ENCODE data around the gene MYO15B. TPM values are rescaled to one million over a fixed set of nuclear protein-coding genes. Genes with fewer than 3 reads are reported as not detected.
A peak's percentile ranks its signal among the peaks of the same experiment; 100 is the strongest.

Gene MYO15B
- total and polyA plus RNA-seq, 2 of the 13 experiments (the other 11 are each of a cell fraction or from before 2014, with no cell fraction given), result 2.8 to 8.1 TPM

DNA sequence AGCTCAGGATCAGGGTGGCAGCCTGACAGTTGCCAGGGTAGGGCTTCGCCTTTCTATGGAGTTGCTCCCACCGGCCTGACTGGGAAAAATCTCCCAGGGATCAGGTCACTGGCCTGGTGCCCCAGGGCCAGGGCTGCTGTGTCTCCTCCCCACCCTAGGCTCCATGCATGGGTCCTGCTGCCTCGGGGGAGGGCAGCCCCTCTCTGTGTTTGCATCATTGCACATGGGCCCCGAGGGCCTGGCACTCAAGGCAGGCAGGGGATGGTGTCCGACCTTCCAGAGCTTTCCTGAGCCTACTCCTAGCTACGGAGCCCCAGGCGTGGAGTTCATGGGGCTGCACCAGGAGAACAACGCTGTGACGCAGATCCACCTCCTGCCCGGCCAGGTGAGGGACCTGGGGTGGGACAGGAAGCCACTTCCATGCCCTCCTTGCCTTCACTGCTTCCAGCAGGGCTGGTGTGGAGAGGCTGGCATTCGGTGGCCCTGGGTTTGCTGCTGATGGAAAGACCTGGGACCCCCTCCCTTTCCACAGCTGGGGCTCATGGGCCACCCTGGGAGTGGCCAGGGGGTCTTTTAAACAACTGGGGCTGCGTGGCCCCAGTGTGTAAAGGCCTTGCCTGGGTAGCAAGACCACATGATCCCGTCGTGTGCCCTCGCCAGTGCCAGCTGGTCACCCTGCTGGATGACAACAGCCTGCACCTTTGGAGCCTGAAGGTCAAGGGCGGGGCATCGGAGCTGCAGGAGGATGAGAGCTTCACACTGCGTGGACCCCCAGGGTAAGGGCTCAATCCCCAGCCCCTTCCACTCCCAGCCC lies 29.5 kb upstream of the MYO15B start (continued):
- 0 out of 2 replicates have a peak, but pooled peaks have one; percentile 2 for TF ChIP-seq ZNF12 (CRISPR knock-in tag; IDR thresholded peaks at IDR 0.05)
- TF ChIP-seq ZNF34 (CRISPR knock-in tag; IDR thresholded peaks at IDR 0.05; ENCODE audit: borderline replicate concordance), result peak; percentile 94; the same call in 1 of the 2 replicates
- no peak for TF ChIP-seq ZNF703 (CRISPR knock-in tag; IDR thresholded peaks at IDR 0.05; ENCODE audit: borderline replicate concordance)
- TF ChIP-seq ZNF383 (CRISPR knock-in tag; IDR thresholded peaks at IDR 0.05; ENCODE audit: borderline replicate concordance), result 0 out of 2 replicates have a peak, but pooled peaks have one; percentile 91
- no peak for TF ChIP-seq ZNF205 (CRISPR knock-in tag; IDR thresholded peaks at IDR 0.05)
- TF ChIP-seq TCF7 (IDR thresholded peaks at IDR 0.05; ENCODE audit: low read depth), result no peak
- peak; percentile 6; the same call in 1 of the 2 replicates for TF ChIP-seq NFKB2 (CRISPR knock-in tag; IDR thresholded peaks at IDR 0.05; ENCODE audit: borderline replicate concordance)
- TF ChIP-seq, protein P1, sequence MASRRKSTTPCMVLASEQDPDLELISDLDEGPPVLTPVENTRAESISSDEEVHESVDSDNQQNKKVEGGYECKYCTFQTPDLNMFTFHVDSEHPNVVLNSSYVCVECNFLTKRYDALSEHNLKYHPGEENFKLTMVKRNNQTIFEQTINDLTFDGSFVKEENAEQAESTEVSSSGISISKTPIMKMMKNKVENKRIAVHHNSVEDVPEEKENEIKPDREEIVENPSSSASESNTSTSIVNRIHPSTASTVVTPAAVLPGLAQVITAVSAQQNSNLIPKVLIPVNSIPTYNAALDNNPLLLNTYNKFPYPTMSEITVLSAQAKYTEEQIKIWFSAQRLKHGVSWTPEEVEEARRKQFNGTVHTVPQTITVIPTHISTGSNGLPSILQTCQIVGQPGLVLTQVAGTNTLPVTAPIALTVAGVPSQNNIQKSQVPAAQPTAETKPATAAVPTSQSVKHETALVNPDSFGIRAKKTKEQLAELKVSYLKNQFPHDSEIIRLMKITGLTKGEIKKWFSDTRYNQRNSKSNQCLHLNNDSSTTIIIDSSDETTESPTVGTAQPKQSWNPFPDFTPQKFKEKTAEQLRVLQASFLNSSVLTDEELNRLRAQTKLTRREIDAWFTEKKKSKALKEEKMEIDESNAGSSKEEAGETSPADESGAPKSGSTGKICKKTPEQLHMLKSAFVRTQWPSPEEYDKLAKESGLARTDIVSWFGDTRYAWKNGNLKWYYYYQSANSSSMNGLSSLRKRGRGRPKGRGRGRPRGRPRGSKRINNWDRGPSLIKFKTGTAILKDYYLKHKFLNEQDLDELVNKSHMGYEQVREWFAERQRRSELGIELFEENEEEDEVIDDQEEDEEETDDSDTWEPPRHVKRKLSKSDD (CRISPR knock-in tag; IDR thresholded peaks at IDR 0.05; ENCODE audit: low read depth), result 0 out of 2 replicates have a peak, but pooled peaks have one; percentile 56
- TF ChIP-seq RXRB (CRISPR knock-in tag; IDR thresholded peaks at IDR 0.05; ENCODE audit: borderline replicate concordance), result no peak
- TF ChIP-seq, protein P2, sequence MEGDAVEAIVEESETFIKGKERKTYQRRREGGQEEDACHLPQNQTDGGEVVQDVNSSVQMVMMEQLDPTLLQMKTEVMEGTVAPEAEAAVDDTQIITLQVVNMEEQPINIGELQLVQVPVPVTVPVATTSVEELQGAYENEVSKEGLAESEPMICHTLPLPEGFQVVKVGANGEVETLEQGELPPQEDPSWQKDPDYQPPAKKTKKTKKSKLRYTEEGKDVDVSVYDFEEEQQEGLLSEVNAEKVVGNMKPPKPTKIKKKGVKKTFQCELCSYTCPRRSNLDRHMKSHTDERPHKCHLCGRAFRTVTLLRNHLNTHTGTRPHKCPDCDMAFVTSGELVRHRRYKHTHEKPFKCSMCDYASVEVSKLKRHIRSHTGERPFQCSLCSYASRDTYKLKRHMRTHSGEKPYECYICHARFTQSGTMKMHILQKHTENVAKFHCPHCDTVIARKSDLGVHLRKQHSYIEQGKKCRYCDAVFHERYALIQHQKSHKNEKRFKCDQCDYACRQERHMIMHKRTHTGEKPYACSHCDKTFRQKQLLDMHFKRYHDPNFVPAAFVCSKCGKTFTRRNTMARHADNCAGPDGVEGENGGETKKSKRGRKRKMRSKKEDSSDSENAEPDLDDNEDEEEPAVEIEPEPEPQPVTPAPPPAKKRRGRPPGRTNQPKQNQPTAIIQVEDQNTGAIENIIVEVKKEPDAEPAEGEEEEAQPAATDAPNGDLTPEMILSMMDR (CRISPR knock-in tag; IDR thresholded peaks at IDR 0.05), result no peak
- peak; percentile 12; the same call in 1 of the 2 replicates for TF ChIP-seq ZNF619 (CRISPR knock-in tag; IDR thresholded peaks at IDR 0.05)
- TF ChIP-seq KAT7 (CRISPR knock-in tag; IDR thresholded peaks at IDR 0.05; ENCODE audit: borderline replicate concordance), result no peak
- TF ChIP-seq, protein P3, sequence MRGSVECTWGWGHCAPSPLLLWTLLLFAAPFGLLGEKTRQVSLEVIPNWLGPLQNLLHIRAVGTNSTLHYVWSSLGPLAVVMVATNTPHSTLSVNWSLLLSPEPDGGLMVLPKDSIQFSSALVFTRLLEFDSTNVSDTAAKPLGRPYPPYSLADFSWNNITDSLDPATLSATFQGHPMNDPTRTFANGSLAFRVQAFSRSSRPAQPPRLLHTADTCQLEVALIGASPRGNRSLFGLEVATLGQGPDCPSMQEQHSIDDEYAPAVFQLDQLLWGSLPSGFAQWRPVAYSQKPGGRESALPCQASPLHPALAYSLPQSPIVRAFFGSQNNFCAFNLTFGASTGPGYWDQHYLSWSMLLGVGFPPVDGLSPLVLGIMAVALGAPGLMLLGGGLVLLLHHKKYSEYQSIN (CRISPR knock-in tag; IDR thresholded peaks at IDR 0.05; ENCODE audit: borderline replicate concordance), result no peak
- no peak for TF ChIP-seq JUNB (CRISPR knock-in tag; IDR thresholded peaks at IDR 0.05; ENCODE audit: borderline replicate concordance)
- peak; percentile 10 for TF ChIP-seq SP2 (CRISPR knock-in tag; IDR thresholded peaks at IDR 0.05)
- TF ChIP-seq ATF7 (IDR thresholded peaks at IDR 0.05), result no peak
- 0 out of 2 replicates have a peak, but pooled peaks have one; percentile 21 for TF ChIP-seq ATF7 (CRISPR knock-in tag; IDR thresholded peaks at IDR 0.05)
- TF ChIP-seq, protein P4, sequence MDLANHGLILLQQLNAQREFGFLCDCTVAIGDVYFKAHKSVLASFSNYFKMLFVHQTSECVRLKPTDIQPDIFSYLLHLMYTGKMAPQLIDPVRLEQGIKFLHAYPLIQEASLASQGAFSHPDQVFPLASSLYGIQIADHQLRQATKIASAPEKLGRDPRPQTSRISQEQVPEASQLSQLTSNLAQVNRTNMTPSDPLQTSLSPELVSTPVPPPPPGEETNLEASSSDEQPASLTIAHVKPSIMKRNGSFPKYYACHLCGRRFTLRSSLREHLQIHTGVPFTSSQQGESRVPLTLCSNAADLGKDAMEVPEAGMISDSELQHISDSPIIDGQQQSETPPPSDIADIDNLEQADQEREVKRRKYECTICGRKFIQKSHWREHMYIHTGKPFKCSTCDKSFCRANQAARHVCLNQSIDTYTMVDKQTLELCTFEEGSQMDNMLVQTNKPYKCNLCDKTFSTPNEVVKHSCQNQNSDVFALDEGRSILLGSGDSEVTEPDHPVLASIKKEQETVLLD (CRISPR knock-in tag; IDR thresholded peaks at IDR 0.05; ENCODE audit: low read depth), result no peak
- TF ChIP-seq ZNF607 (CRISPR knock-in tag; IDR thresholded peaks at IDR 0.05; ENCODE audit: borderline replicate concordance), result peak; percentile 14; the same call in 1 of the 2 replicates
- TF ChIP-seq HNF4G (IDR thresholded peaks at IDR 0.05; ENCODE audit: borderline replicate concordance, low read depth, low read length), result no peak
- TF ChIP-seq HNF4G (CRISPR knock-in tag; IDR thresholded peaks at IDR 0.05; ENCODE audit: borderline replicate concordance, low read depth), result no peak
- no peak for TF ChIP-seq ZNF724P (CRISPR knock-in tag; IDR thresholded peaks at IDR 0.05; ENCODE audit: borderline replicate concordance)
- TF ChIP-seq HOXD1 (CRISPR knock-in tag; IDR thresholded peaks at IDR 0.05), result no peak

All from HepG2 (cell line).